GM21576 (cell line): Measurements from ENCODE around the gene GINS3.
A peak's percentile ranks its signal among the peaks of the same experiment; 100 is the strongest.

Experiments
- ATAC-seq: cut with Tn5 transposase; IDR thresholded peaks from one replicate; pipeline ENCODE4 v1.9.1; 2021; ENCODE audit warnings: mild to moderate bottlenecking, moderate library complexity; ENCODE audit not compliant: unreplicated experiment

The GINS3 gene

DNA sequence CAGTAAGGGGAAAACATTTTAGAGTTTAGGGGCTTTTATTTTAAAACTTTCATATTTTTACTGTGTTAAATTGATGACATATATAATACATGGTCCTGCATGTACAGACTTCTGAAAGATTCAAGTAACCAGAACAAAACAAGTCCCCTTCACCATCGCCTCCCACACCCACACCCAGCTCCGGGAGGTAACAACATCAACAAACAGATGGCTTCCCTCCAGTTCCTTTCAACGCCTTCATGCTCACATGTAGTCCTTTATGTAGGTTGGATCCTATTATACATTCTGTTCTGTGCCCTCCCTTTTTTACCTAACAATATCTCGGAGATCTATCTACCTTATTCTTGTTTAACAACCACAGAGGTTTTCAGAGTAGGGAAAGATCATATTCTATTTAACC, 30.5 kb downstream of the GINS3 start:
- ATAC-seq, result no peak

DNA sequence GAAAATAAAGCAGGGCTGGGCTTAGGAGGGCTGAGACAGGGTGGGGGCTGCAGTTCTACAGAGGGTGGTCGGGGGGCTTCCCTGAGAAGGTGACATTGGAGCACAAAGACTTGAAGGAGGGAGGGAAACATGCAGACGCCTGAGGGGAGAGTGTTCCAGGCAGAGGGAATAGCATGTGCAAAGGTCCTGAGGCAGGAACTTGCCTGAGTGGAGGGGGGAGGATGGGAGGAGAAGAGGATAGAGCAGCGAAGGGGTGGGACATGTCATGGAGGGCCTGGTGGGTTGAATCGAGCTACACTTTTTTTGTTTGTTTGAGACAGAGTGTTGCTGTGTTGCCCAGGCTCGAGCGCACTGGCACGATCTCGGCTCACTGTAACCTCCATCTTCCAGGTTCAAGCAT, 33.0 kb downstream of the GINS3 start:
- no peak for ATAC-seq

DNA sequence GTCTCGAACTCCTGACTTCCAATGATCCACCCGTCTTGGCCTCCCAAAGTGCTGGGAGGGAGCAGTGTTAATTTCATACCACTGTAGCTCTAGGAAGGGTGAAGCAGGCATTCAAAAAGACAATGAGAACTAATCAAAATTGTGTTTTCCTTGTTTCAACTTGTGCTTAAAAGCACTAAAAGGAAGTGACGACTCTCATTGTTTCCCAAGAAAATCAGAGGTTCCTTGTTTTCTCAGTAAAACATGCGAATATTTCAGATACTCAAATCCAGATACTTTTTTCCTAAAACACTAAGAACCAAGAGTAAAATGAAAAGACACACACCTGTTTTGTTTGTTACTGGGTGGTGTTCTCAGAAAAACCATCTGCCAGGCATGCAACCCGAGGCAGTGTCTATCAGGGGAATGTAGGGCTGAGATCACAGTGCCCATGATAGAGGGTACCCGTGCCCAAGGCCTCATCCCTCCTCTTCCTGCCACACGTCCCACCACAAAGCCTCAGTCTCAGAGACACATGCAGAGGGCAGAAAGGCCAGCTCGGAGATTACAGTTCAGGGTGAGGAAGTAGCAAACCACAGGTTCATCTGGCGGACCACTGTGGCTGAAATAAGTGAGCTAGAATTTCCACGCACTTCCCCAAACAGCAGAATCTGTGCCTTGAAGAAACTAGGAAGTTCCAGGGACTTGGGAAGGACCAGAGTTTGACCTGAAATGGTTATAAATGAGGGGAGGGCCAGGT, 33.7 kb downstream of the GINS3 start:
- ATAC-seq, result peak; percentile 77

- ATAC-seq, result no peak
Measured at GRCh38 chr16:58426966-58427365, 34.7 kb downstream of the GINS3 start.

- no peak for ATAC-seq
Measured at GRCh38 chr16:58428621-58429542, 36.6 kb downstream of the GINS3 start.

GRCh38 chr16:58430718-58431117, 38.4 kb downstream of the GINS3 start:
- ATAC-seq, result no peak

GRCh38 chr16:58433569-58433951, 41.3 kb downstream of the GINS3 start:
- no peak for ATAC-seq

DNA sequence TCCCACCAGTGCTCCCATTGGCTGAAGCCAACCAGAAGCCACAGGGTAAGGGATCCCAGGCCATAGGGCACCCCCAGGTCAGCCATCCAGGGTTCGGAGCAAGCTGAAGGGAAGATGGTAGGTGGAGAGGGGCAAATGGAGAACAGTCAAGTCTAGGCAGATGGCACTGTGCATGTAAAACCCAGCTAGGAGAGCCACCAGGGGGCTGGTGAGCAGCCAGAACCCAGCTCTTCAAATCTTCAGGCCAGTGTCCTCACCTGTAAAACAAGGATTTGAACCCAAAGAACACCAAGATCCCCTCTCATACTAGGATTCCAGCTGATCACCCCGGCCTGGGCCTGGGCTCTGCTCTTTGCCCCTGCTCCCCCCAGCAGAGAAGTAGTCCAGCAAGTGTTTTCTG, 43.5 kb downstream of the GINS3 start:
- ATAC-seq, result no peak

- no peak for ATAC-seq
Measured at GRCh38 chr16:58440131-58440530, 47.9 kb downstream of the GINS3 start.

DNA sequence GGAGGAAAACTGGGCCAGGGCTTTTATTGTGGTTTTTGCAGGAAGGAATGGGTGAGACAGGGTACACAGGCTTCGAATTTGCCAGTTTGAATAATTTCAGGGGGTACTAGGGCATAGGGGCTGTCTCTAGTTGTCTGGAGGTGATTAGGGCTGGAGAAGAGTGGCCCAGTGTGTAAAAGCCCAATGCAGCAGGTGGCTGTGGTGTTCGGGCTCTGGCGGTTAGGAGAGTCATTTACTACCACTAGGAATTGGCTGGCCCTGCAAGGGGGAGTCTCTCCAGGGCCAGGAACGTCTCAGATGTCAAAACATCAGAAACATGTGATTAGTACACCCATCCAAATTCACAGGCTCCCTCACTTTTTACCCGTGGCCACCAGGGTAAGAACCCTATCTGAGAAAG, 50.3 kb downstream of the GINS3 start:
- ATAC-seq, result no peak

DNA sequence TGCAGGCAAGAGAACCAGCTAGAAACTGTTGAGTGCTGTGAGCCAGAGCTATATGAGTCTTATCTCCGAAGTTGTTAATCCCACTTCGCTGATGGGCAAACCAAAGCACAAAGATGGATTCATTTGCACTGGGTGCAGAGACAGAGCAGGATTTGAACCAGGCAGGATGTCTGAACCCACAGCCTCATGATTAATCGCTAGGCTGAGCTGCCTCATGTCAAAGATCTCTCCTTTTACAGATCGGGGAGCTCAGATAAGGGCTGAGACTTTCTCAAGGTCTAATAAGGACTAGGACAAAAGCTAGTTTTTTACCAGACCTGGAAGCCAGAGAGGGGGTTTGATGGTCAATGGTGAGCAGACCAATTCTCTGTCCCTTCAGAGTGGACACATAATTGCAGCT, 51.5 kb downstream of the GINS3 start:
- ATAC-seq, result no peak

- no peak for ATAC-seq
Measured at GRCh38 chr16:58444265-58444664, 52.0 kb downstream of the GINS3 start.

DNA sequence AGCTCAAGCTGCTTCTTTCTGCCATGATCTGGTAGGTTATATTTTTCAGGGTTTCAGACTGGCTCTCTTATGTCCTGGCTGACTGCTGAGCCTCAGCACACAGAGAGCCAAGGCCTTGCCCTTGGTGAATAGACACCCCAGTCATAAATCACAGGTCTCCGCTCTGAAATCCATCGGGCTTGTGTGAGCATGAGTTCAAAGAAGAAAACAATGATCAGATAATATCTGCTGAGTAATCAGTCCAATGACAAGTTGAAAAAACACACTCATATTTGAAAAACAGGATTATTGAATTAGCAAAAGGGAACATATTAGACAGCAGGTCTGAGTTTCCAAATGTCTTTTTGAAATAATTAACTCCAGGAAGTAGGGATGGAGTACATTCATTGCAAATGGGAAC, 56.6 kb downstream of the GINS3 start:
- ATAC-seq, result no peak

GRCh38 chr16:58449306-58449705, 57.0 kb downstream of the GINS3 start:
- no peak for ATAC-seq

DNA sequence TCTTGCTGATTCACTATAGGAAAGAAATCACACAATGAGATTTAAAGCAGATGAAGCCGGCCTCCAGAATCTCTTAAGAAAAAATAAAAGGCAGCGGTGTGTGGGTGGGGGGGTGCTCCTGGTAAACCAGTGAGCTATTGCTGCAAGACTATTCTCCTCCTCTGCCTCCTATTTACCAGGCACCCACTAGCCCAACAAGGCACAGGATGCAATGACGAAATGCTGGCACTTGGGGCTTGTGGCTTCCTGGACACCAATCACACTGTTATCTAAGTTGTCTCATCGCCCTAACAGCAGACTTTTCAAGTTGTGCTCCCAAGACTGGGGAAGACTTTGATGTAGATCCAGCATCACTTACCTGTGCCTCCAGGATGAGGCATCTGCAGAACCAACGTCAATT, 57.5 kb downstream of the GINS3 start:
- ATAC-seq, result no peak

- ATAC-seq, result no peak
Measured at GRCh38 chr16:58450590-58450989, 58.3 kb downstream of the GINS3 start.

- no peak for ATAC-seq
Measured at GRCh38 chr16:58451265-58451689, 59.0 kb downstream of the GINS3 start.

DNA sequence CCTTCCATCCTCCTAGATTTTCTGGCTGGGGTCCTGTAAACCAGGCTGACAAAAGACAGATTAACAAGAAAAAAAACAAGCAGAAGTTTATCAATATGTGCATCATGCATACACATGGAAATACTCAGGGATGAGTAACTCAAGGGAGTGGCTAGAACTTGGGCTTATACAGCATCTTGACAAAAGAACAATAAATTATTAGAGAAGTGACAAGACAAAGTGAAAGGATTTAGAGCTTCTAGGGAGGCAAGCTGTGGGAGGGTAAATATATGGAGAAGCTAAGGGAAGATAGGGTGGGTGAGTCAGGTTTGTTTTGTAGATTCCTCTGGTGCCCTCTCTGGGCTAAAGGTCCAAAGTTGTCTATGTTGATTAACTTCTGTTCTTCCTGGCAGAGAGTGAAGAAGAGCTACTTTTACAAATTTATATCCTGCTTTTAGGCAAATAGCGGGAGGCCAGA, 59.7 kb downstream of the GINS3 start:
- ATAC-seq, result no peak

DNA sequence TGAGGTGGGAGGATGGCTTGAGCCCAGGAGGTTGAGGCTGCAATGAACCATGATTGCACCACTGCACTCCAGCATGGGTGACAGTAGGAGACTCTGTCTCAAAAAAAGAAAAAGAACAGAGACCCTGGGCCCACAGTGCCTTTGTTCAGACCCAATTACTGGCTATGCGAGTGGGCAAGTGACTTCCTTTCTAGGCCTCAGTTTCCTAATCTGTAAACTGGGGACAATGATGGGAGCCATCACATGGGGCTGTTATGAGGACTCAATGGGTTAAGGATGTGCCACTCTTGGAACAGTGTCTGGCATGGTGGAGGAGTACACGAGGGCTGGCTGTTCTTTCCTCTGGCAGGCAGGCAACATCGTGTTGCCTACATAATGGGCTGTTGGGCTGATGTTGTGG, 60.4 kb downstream of the GINS3 start:
- no peak for ATAC-seq

GRCh38 chr16:58454178-58454577, 61.9 kb downstream of the GINS3 start:
- ATAC-seq, result no peak

DNA sequence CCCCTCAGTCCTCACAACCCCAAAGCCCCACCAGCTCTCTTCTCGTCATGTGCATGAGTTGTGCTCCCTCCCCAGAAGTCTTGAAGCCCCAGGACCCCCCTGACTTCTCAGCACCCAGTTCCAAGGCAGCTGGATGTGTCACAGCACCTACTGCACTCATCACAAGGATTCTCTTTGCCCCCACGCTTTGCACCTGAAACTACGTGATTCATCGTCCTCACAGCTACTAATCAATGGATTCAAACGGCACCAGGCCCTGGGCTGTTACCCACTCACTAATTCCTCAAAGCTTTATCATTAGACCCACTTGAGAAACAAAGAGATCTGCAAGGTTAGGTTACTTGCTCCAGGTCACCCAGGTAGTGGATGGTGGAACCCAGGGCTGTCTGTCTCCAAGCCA, 62.6 kb downstream of the GINS3 start:
- no peak for ATAC-seq
